Adrenal gland (tissue), 12 donors: Measurements from ENCODE around the gene RUFY2. TPM values are rescaled to one million over a fixed set of nuclear protein-coding genes. Genes with fewer than 3 reads are reported as not detected.

ENCODE experiments used
- DNase-seq, 7 donors: peaks; one replicate each; pipeline ENCODE4 v3.0.0-alpha.2; 2019 to 2020
- H3K27ac ChIP-seq, 5 donors: fragments of 200-600 bp; sonication (generic) in 4 of 5; 1 replicate in 3 of 5; 2 replicates in 2 of 5; pipeline versions ENCODE4 v1.5.1 to v1.8.0; 2016 to 2020; ENCODE audit warnings: mild to moderate bottlenecking in 1 of 5
- H3K27me3 ChIP-seq: fragments of 200-600 bp; 2 replicates; pipeline ENCODE4 v1.8.0; 2021
- H3K36me3 ChIP-seq, 2 donors: fragments of 200-600 bp; replicated peaks in 1 of 2; 1 replicate in 1 of 2; 2 replicates in 1 of 2; pipeline versions ENCODE4 v1.5.1 to v1.8.0; 2018 to 2022
- H3K4me1 ChIP-seq, 2 donors: fragments of 200-600 bp; replicated peaks in 1 of 2; 1 replicate in 1 of 2; 2 replicates in 1 of 2; pipeline versions ENCODE4 v1.5.1 to v1.8.0; 2018 to 2021
- H3K4me3 ChIP-seq, 4 donors: fragments of 200-600 bp; sonication (generic) in 3 of 4; one replicate each; pipeline ENCODE4 v1.5.1; 2016 to 2018
- H3K9me3 ChIP-seq, 3 donors: fragments of 200-600 bp; sonication (generic) in 1 of 3; replicated peaks in 1 of 3; 1 replicate in 2 of 3; 2 replicates in 1 of 3; pipeline versions ENCODE4 v1.5.1 to v1.8.0; 2016 to 2021
- CTCF ChIP-seq, 6 experiments: fragments of 450-650 bp in 4 of 6; fragments of 200-600 bp in 2 of 6; sonication (generic) in 1 of 6; IDR thresholded peaks; 1 replicate in 5 of 6; 2 replicates in 1 of 6; pipeline versions ENCODE4 v1.5.1 to v1.8.0; 2016 to 2021; ENCODE audit warnings: antibody characterized with exemption in 6 of 6, mild to moderate bottlenecking in 2 of 6, moderate library complexity in 1 of 6
- POLR2A ChIP-seq, 2 donors: fragments of 450-650 bp; IDR thresholded peaks; one replicate each; pipeline ENCODE4 v1.6.1; 2017; ENCODE audit warnings: antibody characterized with exemption in 2 of 2, mild to moderate bottlenecking in 2 of 2, moderate library complexity in 1 of 2
- WGBS, 4 donors: extraction: QIAGEN DNeasy Blood & Tissue Kit in 2 of 4; methylation state at CpG; one replicate each; pipeline versions ENCODE4 v1.1.5 to v1.1.7; 2013 to 2017; 5-methylcytosine and 5-hydroxymethylcytosine counted together
- intact Hi-C, 2 donors: fragments of 100-400 bp; cut with DNase I; formaldehyde crosslinking; loops; one replicate each; pipeline versions ENCODE4 v1.14.1 to v1.15.0; 2022 to 2023
- polyA plus RNA-seq, 3 donors: library from polyadenylated mRNA; stranded (reverse); fragments of 200-250 nt in 2 of 3; fragments of 350-450 nt in 1 of 3; fragmentation: Illumina TruSeq in 1 of 3; extraction: RNeasy Lipid Tissue Mini Kit (QIAGEN cat#74804) in 1 of 3; gene quantifications; one replicate each; pipeline ENCODE4 v1.2.3, GENCODE V29; 2013 to 2014
- total RNA-seq, 9 donors: library from RNA; depleted of rRNA in 4 of 9; stranded (reverse); fragments of >200 nt in 4 of 9; fragments of 120-200 nt in 1 of 9; fragmentation: NEBNext Ultra II Directional in 1 of 9; extraction: Animal tissue kit (Norgen Biotek cat#: 25700) in 1 of 9; gene quantifications; one replicate each; pipeline versions ENCODE4 v1.1.0 to v1.2.4, GENCODE V29; 2013 to 2023
- donor health status: healthy with polysubstance abuse.
- donor health status: Bipolar disorder and iron deficiency.
- donor health status: DM: yes; HTN: yes; CAD: no.
- donor health status: DM: no; HTN: no; CAD: no.
- donor health status: DM: no; HTN: no; CAD: no.
- donor health status: DM: yes; HTN: yes; CAD: no.

RUFY2 gene
- total and polyA plus RNA-seq, 12 donors = 6.5 to 26.0 (median 15.5) TPM

- intact Hi-C loops = no loop called here
- DNase-seq = no peak
- H3K27ac ChIP-seq = no peak overlapping the region
- no peaks in the 10 kb centered on the region for H3K27me3 ChIP-seq
- H3K9me3 ChIP-seq = no peaks in the 10 kb centered on the region
- H3K36me3 ChIP-seq = no peaks in the 10 kb centered on the region
- H3K4me1 ChIP-seq = no peaks in the 10 kb centered on the region
- 95 to 99% (median 96%) methylated on average over 3 of the region's 3 CpGs for WGBS, 4 donors
- TF ChIP-seq POLR2A (IDR thresholded peaks at IDR 0.05) (no peak), CTCF (IDR thresholded peaks at IDR 0.05) (no peak)
- H3K4me3 ChIP-seq = no peak overlapping the region
Observed at GRCh38 chr10:68440898-68441297, 33.8 kb upstream of the RUFY2 start.

- H3K27ac ChIP-seq = no peak overlapping the region
- DNase-seq = no peak
- H3K36me3 ChIP-seq = no peaks in the 10 kb centered on the region
- H3K4me3 ChIP-seq = no peak overlapping the region
- H3K4me1 ChIP-seq = no peaks in the 10 kb centered on the region
- no peaks in the 10 kb centered on the region for H3K9me3 ChIP-seq
- TF ChIP-seq POLR2A (IDR thresholded peaks at IDR 0.05) (no peak), CTCF (IDR thresholded peaks at IDR 0.05) (no peak)
- intact Hi-C loops = no loop called here
- H3K27me3 ChIP-seq = no peaks in the 10 kb centered on the region
Observed at GRCh38 chr10:68435803-68436202, 28.7 kb upstream of the RUFY2 start.

- Histone ChIP-seq H3K9me3 (no peaks in the 10 kb centered on the region), H3K27me3 (no peaks in the 10 kb centered on the region), H3K27ac (no peak overlapping the region), H3K36me3 (no peaks in the 10 kb centered on the region), H3K4me3 (no peak overlapping the region), H3K4me1 (no peaks in the 10 kb centered on the region)
- no peak for DNase-seq
- intact Hi-C loops = no loop called here
- 95 to 99% (median 98%) methylated on average over 4 of the region's 4 CpGs for WGBS, 4 donors
- TF ChIP-seq CTCF (IDR thresholded peaks at IDR 0.05) = no peak
- TF ChIP-seq POLR2A (IDR thresholded peaks at IDR 0.05) = no peak
Observed at GRCh38 chr10:68434657-68435056, 27.6 kb upstream of the RUFY2 start.

GRCh38 chr10:68428396-68429104 is 21.5 kb upstream of the RUFY2 start:
- DNase-seq = no peak
- TF ChIP-seq POLR2A (IDR thresholded peaks at IDR 0.05) (no peak), CTCF (IDR thresholded peaks at IDR 0.05) (no peak)
- Histone ChIP-seq H3K36me3 (no peaks in the 10 kb centered on the region), H3K9me3 (no peaks in the 10 kb centered on the region), H3K27me3 (no peaks in the 10 kb centered on the region), H3K4me1 (no peaks in the 10 kb centered on the region), H3K27ac (no peak overlapping the region), H3K4me3 (no peak overlapping the region)
- WGBS, 4 donors = 91 to 95% (median 94%) methylated on average over 5 of the region's 5 CpGs
- intact Hi-C loops = no loop called here
